HL-60 (cell line): ENCODE measurements around the gene HOXD8.

ENCODE experiments used
- DNase-seq, 2 experiments: peaks; one replicate each; pipeline ENCODE4 v3.0.0-alpha.2; 2010 to 2020; ENCODE audit warnings: low read depth in 1 of 2, low spot score in 1 of 2
- H3K27ac ChIP-seq: fragments of 250-450 bp; sonication (Bioruptor Pico); replicated peaks from 2 replicates; pipeline ENCODE4 v1.5.1; 2020; ENCODE audit warnings: mild to moderate bottlenecking, moderate library complexity
- H3K27me3 ChIP-seq: fragments of 250-450 bp; sonication (Bioruptor Pico); 2 replicates; pipeline ENCODE4 v1.5.1; 2021; ENCODE audit warnings: mild to moderate bottlenecking, moderate library complexity; ENCODE audit not compliant: insufficient read depth, poor library complexity, severe bottlenecking
- H3K4me3 ChIP-seq: replicated peaks from 2 replicates; pipeline ENCODE4 v1.5.1; 2011; ENCODE audit warnings: mild to moderate bottlenecking, control low read depth, low read length; ENCODE audit not compliant: insufficient read depth
- GABPA ChIP-seq: IDR thresholded peaks from 2 replicates; pipeline ENCODE4 v1.6.1; 2012; ENCODE audit warnings: low read depth
- POLR2AphosphoS5 ChIP-seq: IDR thresholded peaks from 2 replicates; pipeline ENCODE4 v1.6.1; 2012; ENCODE audit warnings: low read depth
- REST ChIP-seq: IDR thresholded peaks from 2 replicates; pipeline ENCODE4 v1.6.1; 2012; ENCODE audit warnings: low read depth; ENCODE audit not compliant: insufficient replicate concordance
- SPI1 ChIP-seq: IDR thresholded peaks from 2 replicates; pipeline ENCODE4 v1.6.1; 2012; ENCODE audit warnings: low read depth, mild to moderate bottlenecking, borderline replicate concordance
- TF ChIP-seq, protein P1 (sequence below): IDR thresholded peaks from one replicate; pipeline ENCODE4 v1.5.1; 2011; ENCODE audit warnings: low read length, control low read depth, inconsistent platforms; ENCODE audit not compliant: insufficient read depth

HOXD8 gene

DNA sequence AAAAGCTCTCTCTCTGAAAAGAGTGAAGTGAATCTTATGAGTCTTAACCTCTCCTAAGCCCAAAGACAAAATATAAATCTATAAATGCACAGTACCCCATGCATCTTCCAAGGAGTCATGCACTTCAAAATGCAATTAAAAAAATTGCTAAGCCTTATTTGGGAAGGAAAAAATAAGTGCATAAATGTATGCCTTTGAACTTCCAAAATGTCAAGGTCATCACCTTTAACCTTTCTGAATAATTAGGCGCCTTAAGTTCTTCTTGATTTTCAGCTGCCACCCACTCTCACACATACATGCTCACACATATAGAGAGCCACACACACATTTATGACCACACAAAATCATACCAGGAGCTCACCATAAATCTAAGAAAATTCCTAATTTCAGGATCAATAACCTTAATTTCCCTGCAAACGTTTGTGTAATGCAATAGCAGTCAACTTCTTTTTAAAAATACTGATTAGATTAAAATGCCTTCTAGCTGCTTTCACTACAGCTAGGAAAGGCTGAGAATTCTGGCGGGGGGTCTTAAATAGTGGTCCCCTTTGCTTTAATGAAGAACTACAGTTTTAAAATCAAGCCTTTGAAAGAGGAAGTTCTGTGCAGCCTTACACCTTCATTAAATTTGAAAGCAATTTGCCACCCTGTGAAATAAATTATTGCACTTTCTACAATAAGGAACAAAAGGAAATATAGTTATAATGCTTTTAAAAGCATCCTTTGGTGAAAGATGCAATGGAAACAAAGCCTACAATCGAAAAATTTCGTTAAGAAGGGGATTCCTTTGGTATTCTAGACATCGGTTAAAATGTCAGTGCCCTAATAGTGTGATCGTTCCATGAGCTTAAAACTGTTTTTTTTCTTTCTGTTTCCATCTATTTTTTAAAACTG is 18.8 kb upstream of the HOXD8 start:
- no peak overlapping the region for H3K4me3 ChIP-seq
- peaks cover 74% of the 10 kb centered on the region for H3K27me3 ChIP-seq
- DNase-seq, result no peak
- TF ChIP-seq REST (no peak), POLR2AphosphoS5 (no peak), GABPA (no peak), SPI1 (no peak)
- TF ChIP-seq, protein P1, sequence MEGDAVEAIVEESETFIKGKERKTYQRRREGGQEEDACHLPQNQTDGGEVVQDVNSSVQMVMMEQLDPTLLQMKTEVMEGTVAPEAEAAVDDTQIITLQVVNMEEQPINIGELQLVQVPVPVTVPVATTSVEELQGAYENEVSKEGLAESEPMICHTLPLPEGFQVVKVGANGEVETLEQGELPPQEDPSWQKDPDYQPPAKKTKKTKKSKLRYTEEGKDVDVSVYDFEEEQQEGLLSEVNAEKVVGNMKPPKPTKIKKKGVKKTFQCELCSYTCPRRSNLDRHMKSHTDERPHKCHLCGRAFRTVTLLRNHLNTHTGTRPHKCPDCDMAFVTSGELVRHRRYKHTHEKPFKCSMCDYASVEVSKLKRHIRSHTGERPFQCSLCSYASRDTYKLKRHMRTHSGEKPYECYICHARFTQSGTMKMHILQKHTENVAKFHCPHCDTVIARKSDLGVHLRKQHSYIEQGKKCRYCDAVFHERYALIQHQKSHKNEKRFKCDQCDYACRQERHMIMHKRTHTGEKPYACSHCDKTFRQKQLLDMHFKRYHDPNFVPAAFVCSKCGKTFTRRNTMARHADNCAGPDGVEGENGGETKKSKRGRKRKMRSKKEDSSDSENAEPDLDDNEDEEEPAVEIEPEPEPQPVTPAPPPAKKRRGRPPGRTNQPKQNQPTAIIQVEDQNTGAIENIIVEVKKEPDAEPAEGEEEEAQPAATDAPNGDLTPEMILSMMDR, result no peak
- H3K27ac ChIP-seq, result no peak overlapping the region

DNA sequence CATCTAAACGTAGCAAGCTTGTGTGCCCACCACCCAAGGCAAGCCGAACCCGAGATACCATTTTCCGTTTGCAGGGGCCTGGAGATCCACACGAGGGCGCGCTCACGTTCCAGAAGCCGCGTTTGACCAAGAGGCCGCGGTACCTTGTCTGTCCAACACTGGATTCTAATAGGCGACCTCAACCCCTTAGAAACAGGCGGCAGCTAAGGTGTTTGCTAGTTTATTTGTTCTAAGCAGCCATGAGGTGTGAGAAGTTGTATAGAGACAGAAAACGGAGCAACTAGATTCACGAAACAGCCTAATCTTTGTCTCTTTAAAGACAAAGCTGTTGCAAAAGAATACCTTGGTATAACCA is 18.2 kb upstream of the HOXD8 start:
- DNase-seq, result peak; percentile 36 to 48
- no peak overlapping the region for H3K4me3 ChIP-seq
- TF ChIP-seq, protein P1, result peak; percentile 56
- TF ChIP-seq SPI1, result no peak
- H3K27ac ChIP-seq, result no peak overlapping the region
- H3K27me3 ChIP-seq, result peaks cover 74% of the 10 kb centered on the region

GRCh38 chr2:176111846-176112374 is 17.6 kb upstream of the HOXD8 start:
- H3K27ac ChIP-seq, result no peak overlapping the region

More at GRCh38 chr2:176111846-176112374, 17.6 kb upstream of the HOXD8 start:
- Histone ChIP-seq H3K27me3 (peaks cover 75% of the 10 kb centered on the region), H3K4me3 (no peak overlapping the region)
- no peak for DNase-seq
- TF ChIP-seq, protein P1, result no peak
- TF ChIP-seq REST, result no peak
- no peak for TF ChIP-seq GABPA
- no peak for TF ChIP-seq SPI1
- TF ChIP-seq POLR2AphosphoS5, result no peak
